SU-DHL-6 (cell line): Measurements from ENCODE around the gene CAMK2D.

Experiments
- EZH2phosphoT487 ChIP-seq: fragments of 200-600 bp; sonication (generic), shearing (Covaris generic); conservative IDR thresholded peaks from 2 replicates; pipeline ENCODE4 v1.6.1; 2018; ENCODE audit warnings: mild to moderate bottlenecking, antibody characterized with exemption, low read length, moderate library complexity, mixed read lengths
- TF ChIP-seq, protein P1 (sequence below): fragments of 200-600 bp; sonication (generic); IDR thresholded peaks from one replicate; pipeline ENCODE4 v1.5.1; 2017; ENCODE audit warnings: antibody characterized with exemption, mild to moderate bottlenecking, low read length, moderate library complexity; ENCODE audit not compliant: insufficient read depth, poor library complexity, severe bottlenecking

DNA sequence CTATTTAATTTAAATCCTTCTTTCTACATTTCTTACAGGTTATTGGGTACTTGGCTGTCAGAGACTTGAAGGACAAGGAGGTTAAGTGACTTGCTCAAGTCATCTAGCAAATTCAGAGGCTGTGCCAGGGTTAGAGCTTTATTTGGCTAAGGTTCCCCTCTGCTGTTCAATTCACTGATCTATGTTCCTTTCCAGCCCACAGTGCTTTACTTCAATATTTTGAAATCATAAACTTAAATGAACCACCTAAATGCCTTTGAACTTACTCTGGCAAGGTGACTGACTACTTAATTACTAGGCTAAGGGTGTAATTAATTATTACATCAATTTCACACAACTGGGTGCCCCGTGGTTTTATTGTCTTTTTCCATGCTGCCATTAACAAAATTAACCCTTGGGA lies 288.7 kb downstream of the CAMK2D start:
- TF ChIP-seq, protein P1, sequence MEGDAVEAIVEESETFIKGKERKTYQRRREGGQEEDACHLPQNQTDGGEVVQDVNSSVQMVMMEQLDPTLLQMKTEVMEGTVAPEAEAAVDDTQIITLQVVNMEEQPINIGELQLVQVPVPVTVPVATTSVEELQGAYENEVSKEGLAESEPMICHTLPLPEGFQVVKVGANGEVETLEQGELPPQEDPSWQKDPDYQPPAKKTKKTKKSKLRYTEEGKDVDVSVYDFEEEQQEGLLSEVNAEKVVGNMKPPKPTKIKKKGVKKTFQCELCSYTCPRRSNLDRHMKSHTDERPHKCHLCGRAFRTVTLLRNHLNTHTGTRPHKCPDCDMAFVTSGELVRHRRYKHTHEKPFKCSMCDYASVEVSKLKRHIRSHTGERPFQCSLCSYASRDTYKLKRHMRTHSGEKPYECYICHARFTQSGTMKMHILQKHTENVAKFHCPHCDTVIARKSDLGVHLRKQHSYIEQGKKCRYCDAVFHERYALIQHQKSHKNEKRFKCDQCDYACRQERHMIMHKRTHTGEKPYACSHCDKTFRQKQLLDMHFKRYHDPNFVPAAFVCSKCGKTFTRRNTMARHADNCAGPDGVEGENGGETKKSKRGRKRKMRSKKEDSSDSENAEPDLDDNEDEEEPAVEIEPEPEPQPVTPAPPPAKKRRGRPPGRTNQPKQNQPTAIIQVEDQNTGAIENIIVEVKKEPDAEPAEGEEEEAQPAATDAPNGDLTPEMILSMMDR: no peak
- no peak for TF ChIP-seq EZH2phosphoT487
